Stomach (tissue), 9 donors: ENCODE measurements around the gene WIZ. TPM values are rescaled to one million over a fixed set of nuclear protein-coding genes. Genes with fewer than 3 reads are reported as not detected.
A peak's percentile ranks its signal among the peaks of the same experiment; 100 is the strongest.

Experiments used
- DNase-seq, 2 donors: peaks; one replicate each; pipeline versions ENCODE4 v3.0.0 to v3.0.0-alpha.2; 2013 to 2019
- H3K27ac ChIP-seq, 5 donors: fragments of 200-600 bp in 4 of 5; sonication (generic) in 4 of 5; one replicate each; pipeline ENCODE4 v1.5.1; 2013 to 2019; ENCODE audit warnings: mild to moderate bottlenecking in 1 of 5, moderate library complexity in 1 of 5
- H3K27me3 ChIP-seq, 3 donors: fragments of 200-600 bp; sonication (generic); one replicate each; pipeline ENCODE4 v1.5.1; 2017 to 2019; ENCODE audit warnings: mixed run types in 1 of 3
- H3K36me3 ChIP-seq, 4 donors: fragments of 200-600 bp; sonication (generic); 1 replicate in 3 of 4; 2 replicates in 1 of 4; pipeline ENCODE4 v1.5.1; 2016 to 2019
- H3K4me1 ChIP-seq, 4 donors: fragments of 200-600 bp; sonication (generic); one replicate each; pipeline ENCODE4 v1.5.1; 2016 to 2019
- H3K4me3 ChIP-seq, 4 donors: fragments of 200-600 bp; sonication (generic) in 3 of 4; one replicate each; pipeline ENCODE4 v1.5.1; 2016 to 2019; ENCODE audit warnings: mild to moderate bottlenecking in 1 of 4
- H3K9me3 ChIP-seq, 4 donors: fragments of 200-600 bp; sonication (generic); one replicate each; pipeline ENCODE4 v1.5.1; 2016 to 2019
- CTCF ChIP-seq, 7 experiments: fragments of 450-650 bp in 4 of 7; fragments of 200-600 bp in 3 of 7; sonication (generic) in 3 of 7; IDR thresholded peaks; one replicate each; pipeline ENCODE4 v1.5.1; 2016 to 2019; ENCODE audit warnings: antibody characterized with exemption in 7 of 7, control low read depth in 2 of 7, mild to moderate bottlenecking in 1 of 7
- EP300 ChIP-seq: sonication (generic); formaldehyde crosslinking; IDR thresholded peaks from one replicate; pipeline ENCODE4 v1.6.1; 2017; ENCODE audit warnings: antibody characterized with exemption
- POLR2A ChIP-seq, 4 donors: fragments of 450-650 bp; IDR thresholded peaks; one replicate each; pipeline ENCODE4 v1.6.1; 2016; ENCODE audit warnings: antibody characterized with exemption in 4 of 4, control low read depth in 2 of 4, mild to moderate bottlenecking in 1 of 4, moderate library complexity in 1 of 4
- POLR2AphosphoS5 ChIP-seq, 3 donors: sonication (generic); formaldehyde crosslinking; IDR thresholded peaks; one replicate each; pipeline ENCODE4 v1.6.1; 2016; ENCODE audit warnings: antibody characterized with exemption in 3 of 3
- WGBS, 5 donors: extraction: QIAGEN DNeasy Blood & Tissue Kit in 3 of 5; methylation state at CpG; one replicate each; pipeline versions ENCODE4 v1.1.5 to v1.1.7; 2013 to 2018; 5-methylcytosine and 5-hydroxymethylcytosine counted together
- intact Hi-C: fragments of 100-400 bp; cut with DNase I; formaldehyde crosslinking; loops from one replicate; pipeline ENCODE4 v1.15.1; 2023; ENCODE audit warnings: low total_unique reads
- polyA plus RNA-seq, 3 donors: library from polyadenylated mRNA; stranded (reverse); fragments of 200-250 nt; gene quantifications; one replicate each; pipeline ENCODE4 v1.2.3, GENCODE V29; 2013
- total RNA-seq, 5 donors: library from RNA; depleted of rRNA; stranded (reverse); fragments of >200 nt; gene quantifications; one replicate each; pipeline versions ENCODE4 v1.1.0 to v1.2.3, GENCODE V29; 2014 to 2016
- donor health status: healthy with polysubstance abuse.
- donor health status: Bipolar disorder and iron deficiency.
- donor health status: healthy.

The WIZ gene
- total and polyA plus RNA-seq, 8 donors, result 13.9 to 124 (median 18.3) TPM

- no peak overlapping the region for H3K4me3 ChIP-seq
Measured at GRCh38 chr19:15374796-15375440, 74.8 kb downstream of the WIZ start.

GRCh38 chr19:15374105-15374651 lies 75.6 kb downstream of the WIZ start:
- DNase-seq, result no peak
- intact Hi-C loops, result no loop called here
- Histone ChIP-seq H3K4me1 (peaks cover 35 to 55% (median 50%) of the 10 kb centered on the region in 4 donors), H3K4me3 (no peak overlapping the region), H3K27me3 (no peaks in the 10 kb centered on the region), H3K9me3 (no peaks in the 10 kb centered on the region), H3K36me3 (peaks cover 48 to 59% (median 58%) of the 10 kb centered on the region in 4 donors), H3K27ac (peak overlapping the region in 4 of 5 donors; percentile 15 to 47 (median 26))
- 61 to 78% (median 72%) methylated on average over 17 to 21 of the region's 21 CpGs for WGBS, 5 donors
- TF ChIP-seq POLR2A (IDR thresholded peaks at IDR 0.05), result no peak

More at GRCh38 chr19:15374796-15375440, 74.8 kb downstream of the WIZ start:
- no peaks in the 10 kb centered on the region for H3K9me3 ChIP-seq
- peaks cover 35 to 55% (median 50%) of the 10 kb centered on the region in 4 donors for H3K4me1 ChIP-seq
- no peaks in the 10 kb centered on the region for H3K27me3 ChIP-seq
- intact Hi-C loops, result loop anchor here (5.0 kb wide), 1 partner anchor 42 kb away; the partner anchor contains the start of gene AKAP8L
- TF ChIP-seq CTCF (IDR thresholded peaks at IDR 0.05) (no peak), POLR2AphosphoS5 (IDR thresholded peaks at IDR 0.05) (peak in 1 of 3 donors; percentile 19), POLR2A (IDR thresholded peaks at IDR 0.05) (no peak), EP300 (no peak)
- WGBS, 5 donors, result 66 to 73% (median 72%) methylated on average over 22 to 24 of the region's 24 CpGs
- DNase-seq, result no peak
- peak overlapping the region; percentile 0 to 50 (median 15) for H3K27ac ChIP-seq
- peaks cover 40 to 52% (median 50%) of the 10 kb centered on the region in 4 donors for H3K36me3 ChIP-seq

- Histone ChIP-seq H3K4me3 (no peak overlapping the region), H3K27me3 (no peaks in the 10 kb centered on the region), H3K4me1 (peaks cover 35 to 55% (median 50%) of the 10 kb centered on the region in 4 donors), H3K27ac (no peak overlapping the region), H3K36me3 (peaks cover 52 to 64% (median 63%) of the 10 kb centered on the region in 4 donors), H3K9me3 (no peaks in the 10 kb centered on the region)
- DNase-seq, result no peak
- intact Hi-C loops, result no loop called here
- 90 to 91% (median 90%) methylated on average over 10 to 22 of the region's 22 CpGs for WGBS, 5 donors
- TF ChIP-seq POLR2AphosphoS5 (IDR thresholded peaks at IDR 0.05) (no peak), POLR2A (IDR thresholded peaks at IDR 0.05) (no peak), EP300 (no peak), CTCF (IDR thresholded peaks at IDR 0.05) (no peak)
Measured at GRCh38 chr19:15373644-15374043, 76.1 kb downstream of the WIZ start.

GRCh38 chr19:15372891-15373301 lies 76.9 kb downstream of the WIZ start:
- intact Hi-C loops, result no loop called here
- H3K36me3 ChIP-seq, result peaks cover 60 to 72% (median 71%) of the 10 kb centered on the region in 4 donors
- no peak overlapping the region for H3K4me3 ChIP-seq
- 91 to 96% (median 95%) methylated on average over 8 to 30 of the region's 30 CpGs for WGBS, 5 donors
- H3K27ac ChIP-seq, result no peak overlapping the region
- DNase-seq, result no peak
- H3K27me3 ChIP-seq, result no peaks in the 10 kb centered on the region
- no peaks in the 10 kb centered on the region for H3K9me3 ChIP-seq
- no peak for TF ChIP-seq CTCF (IDR thresholded peaks at IDR 0.05)
- TF ChIP-seq POLR2AphosphoS5 (IDR thresholded peaks at IDR 0.05), result no peak
- no peak for TF ChIP-seq POLR2A (IDR thresholded peaks at IDR 0.05)
- TF ChIP-seq EP300, result no peak
- H3K4me1 ChIP-seq, result peaks cover 34 to 52% (median 46%) of the 10 kb centered on the region in 4 donors
